BJ (cell line): ENCODE results near the gene SDK1. TPM values are rescaled to one million over a fixed set of nuclear protein-coding genes. Genes with fewer than 3 reads are reported as not detected.

Experiments
- CTCF ChIA-PET: fragments of 350-600 bp; formaldehyde crosslinking; extraction: SDS; loops from one replicate; lab custom pipeline; 2021; ENCODE audit warnings: antibody characterized with exemption, inconsistent platforms; lab: Yijun Ruan, JAX
- POLR2A ChIA-PET: fragments of 300-600 bp; sonication (Branson Sonifier 250); formaldehyde crosslinking; extraction: SDS; loops from one replicate; lab custom pipeline; 2021; ENCODE audit warnings: antibody characterized with exemption; lab: Charles Lee
- DNase-seq: peaks from one replicate; pipeline ENCODE4 v3.0.0-alpha.2; 2011; ENCODE audit warnings: low read depth
- H3K27me3 ChIP-seq: 2 replicates; pipeline ENCODE4 v1.6.0; 2011; ENCODE audit warnings: low read length; ENCODE audit not compliant: control insufficient read depth, insufficient read depth
- H3K36me3 ChIP-seq: 2 replicates; pipeline ENCODE4 v1.5.1; 2011; ENCODE audit warnings: low read length; ENCODE audit not compliant: control insufficient read depth, insufficient read depth
- H3K4me3 ChIP-seq: 2 replicates; pipeline ENCODE4 v1.5.1; 2011; ENCODE audit warnings: low read depth, mild to moderate bottlenecking, control low read depth, low read length
- polyA plus RNA-seq: library from polyadenylated mRNA; depleted of rRNA; stranded (reverse); fragments of >200 nt; gene quantifications from 2 replicates; pipeline ENCODE4 v1.2.3, GENCODE V29; 2011
- TF ChIP-seq, protein P1 (sequence below): IDR thresholded peaks from 2 replicates; pipeline ENCODE4 v1.5.1; 2011; ENCODE audit warnings: low read depth, mild to moderate bottlenecking, control low read depth, inconsistent platforms, low read length, moderate library complexity; ENCODE audit not compliant: insufficient read depth

The SDK1 gene
- polyA plus RNA-seq, 1 experiment = 0.01 TPM

DNA sequence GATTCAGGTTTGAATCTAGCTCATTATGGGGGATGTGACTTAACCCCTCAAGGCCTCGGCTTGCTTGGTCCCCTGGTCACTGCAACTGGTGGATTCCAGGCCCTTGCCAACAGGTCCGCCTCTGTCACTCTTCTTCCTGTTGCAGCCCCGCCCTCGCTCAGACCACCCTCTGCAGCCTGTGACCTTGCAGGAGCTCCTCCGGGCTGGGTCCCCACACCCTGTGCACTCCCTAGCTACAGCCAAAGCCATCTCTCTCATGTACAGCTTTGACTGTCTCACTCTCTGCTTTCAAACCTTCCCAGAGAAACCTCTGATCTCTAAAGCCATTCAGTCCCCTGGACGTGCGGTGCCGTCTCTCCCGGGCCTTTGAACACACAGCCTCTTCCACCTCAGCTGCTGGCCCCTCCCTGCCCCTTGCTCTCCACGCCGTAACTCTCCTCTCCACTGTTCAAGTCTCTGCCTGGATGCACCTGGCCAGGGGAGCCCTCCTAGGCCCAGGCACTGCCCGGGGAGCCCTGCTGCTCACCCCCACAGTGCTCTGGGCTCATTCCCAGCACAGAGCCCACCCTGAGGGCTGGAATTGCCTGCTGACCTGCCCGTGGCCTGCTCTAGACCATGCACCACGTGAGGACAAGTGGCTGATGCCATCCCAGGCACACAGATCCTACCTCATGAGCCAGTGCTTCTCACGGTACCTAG lies 895.2 kb downstream of the SDK1 start:
- DNase-seq = no peak
- CTCF ChIA-PET = no interaction called here
- TF ChIP-seq, protein P1, sequence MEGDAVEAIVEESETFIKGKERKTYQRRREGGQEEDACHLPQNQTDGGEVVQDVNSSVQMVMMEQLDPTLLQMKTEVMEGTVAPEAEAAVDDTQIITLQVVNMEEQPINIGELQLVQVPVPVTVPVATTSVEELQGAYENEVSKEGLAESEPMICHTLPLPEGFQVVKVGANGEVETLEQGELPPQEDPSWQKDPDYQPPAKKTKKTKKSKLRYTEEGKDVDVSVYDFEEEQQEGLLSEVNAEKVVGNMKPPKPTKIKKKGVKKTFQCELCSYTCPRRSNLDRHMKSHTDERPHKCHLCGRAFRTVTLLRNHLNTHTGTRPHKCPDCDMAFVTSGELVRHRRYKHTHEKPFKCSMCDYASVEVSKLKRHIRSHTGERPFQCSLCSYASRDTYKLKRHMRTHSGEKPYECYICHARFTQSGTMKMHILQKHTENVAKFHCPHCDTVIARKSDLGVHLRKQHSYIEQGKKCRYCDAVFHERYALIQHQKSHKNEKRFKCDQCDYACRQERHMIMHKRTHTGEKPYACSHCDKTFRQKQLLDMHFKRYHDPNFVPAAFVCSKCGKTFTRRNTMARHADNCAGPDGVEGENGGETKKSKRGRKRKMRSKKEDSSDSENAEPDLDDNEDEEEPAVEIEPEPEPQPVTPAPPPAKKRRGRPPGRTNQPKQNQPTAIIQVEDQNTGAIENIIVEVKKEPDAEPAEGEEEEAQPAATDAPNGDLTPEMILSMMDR = no peak
- POLR2A ChIA-PET = no interaction called here
- Histone ChIP-seq H3K27me3 (no peaks in the 10 kb centered on the region), H3K36me3 (no peaks in the 10 kb centered on the region), H3K4me3 (no peak overlapping the region)

DNA sequence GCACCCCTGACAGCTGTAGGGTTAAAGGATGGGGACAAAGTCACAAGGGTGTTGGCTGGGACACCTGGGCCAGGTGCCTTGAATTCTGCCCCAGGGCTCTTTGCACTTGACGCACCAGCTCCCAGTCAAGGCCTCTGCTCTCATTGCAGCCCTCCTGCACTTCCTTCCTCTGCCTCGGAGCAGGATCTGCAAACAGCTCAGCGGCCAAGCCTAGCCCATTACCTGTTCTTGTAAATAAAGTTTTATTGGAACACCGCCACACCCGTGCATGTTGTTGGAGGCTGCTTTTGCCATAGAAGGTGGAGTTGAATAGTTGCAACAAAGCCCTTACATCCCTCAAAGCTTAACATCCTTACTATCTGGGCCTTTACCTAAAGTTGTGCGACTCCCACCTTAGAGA lies 897.2 kb downstream of the SDK1 start:
- H3K36me3 ChIP-seq = no peaks in the 10 kb centered on the region
- H3K4me3 ChIP-seq = no peak overlapping the region
- no peak for DNase-seq
- POLR2A ChIA-PET = no interaction called here
- H3K27me3 ChIP-seq = no peaks in the 10 kb centered on the region
- TF ChIP-seq, protein P1 = no peak
- CTCF ChIA-PET = no interaction called here

DNA sequence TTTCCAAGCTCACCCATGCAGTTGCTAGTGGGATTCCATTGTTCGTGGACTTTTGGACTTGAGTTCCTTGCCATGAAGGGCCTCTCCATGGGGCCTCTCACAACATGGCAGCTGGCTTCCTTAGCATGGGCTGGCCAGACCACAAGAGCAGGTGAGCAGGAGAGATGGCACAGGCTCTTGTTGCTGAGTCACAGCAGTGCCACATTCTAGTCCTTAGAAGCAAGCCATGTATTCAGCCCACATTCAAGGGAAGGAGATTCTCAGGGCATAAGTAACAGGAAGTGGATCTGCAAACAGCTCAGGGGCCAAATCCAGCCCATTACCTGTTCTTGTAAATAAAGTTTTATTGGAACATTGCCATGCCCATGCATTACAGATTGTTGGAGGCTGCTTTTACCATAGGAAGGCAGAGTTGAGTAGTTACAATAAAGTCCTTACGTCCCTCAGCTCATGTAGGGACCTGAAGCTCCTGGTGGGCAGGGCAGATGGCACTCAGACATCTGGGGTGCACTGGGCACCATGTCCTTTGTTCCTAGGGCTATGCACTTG lies 899.6 kb downstream of the SDK1 start:
- ChIA-PET POLR2A (no interaction called here), CTCF (no interaction called here)
- TF ChIP-seq, protein P1 = no peak
- Histone ChIP-seq H3K27me3 (no peaks in the 10 kb centered on the region), H3K4me3 (no peak overlapping the region), H3K36me3 (no peaks in the 10 kb centered on the region)
- DNase-seq = no peak

DNA sequence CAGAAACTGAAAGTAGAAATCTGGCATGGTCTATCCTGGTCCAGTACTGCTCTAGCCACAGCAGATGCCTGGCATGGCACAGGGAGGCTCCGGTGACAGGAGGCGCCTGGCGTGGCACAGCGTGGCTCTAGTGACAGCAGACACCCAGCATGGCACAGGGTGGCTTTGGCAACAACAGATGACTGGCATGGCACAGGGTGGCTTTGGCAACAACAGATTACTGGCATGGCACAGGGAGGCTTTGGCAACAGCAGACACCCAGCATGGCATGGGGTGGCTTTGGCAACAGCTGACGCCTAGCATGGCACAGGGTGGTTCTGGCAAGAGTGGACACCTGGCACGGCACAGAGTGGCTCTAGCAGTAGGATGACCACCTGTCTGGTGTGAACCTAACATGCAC lies 900.5 kb downstream of the SDK1 start:
- CTCF ChIA-PET = no interaction called here
- POLR2A ChIA-PET = no interaction called here
- DNase-seq = no peak
- Histone ChIP-seq H3K4me3 (no peak overlapping the region), H3K36me3 (no peaks in the 10 kb centered on the region), H3K27me3 (no peaks in the 10 kb centered on the region)
- TF ChIP-seq, protein P1 = no peak

DNA sequence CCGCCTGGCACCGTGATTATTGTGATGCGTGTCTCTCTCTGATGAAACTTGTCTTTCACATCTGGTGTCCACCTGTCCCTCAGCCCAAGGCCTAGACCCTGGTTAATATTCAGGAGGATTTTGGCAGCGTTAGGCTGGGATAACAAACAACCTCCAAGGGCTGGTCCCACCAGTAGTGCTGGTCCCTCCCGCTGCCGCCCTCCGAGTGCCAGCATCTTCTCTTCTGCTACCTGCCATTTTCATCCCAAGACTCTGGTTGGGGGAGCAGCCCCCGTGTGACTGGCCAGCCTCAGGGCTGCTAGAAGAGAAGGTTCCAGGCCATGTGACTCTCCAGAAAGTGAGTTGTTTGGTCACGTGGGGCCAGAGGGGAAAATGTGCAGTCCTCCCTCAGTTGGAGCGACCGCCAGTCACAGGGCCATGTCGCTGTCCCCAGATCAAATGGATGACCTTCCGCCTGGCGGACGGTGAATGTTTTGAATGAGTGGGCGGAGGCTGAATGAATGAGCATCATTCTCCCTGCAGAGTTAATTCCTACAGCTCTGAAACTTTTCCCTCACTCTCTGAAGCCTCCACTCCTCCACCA lies 901.2 kb downstream of the SDK1 start:
- Histone ChIP-seq H3K27me3 (no peaks in the 10 kb centered on the region), H3K4me3 (no peak overlapping the region), H3K36me3 (no peaks in the 10 kb centered on the region)
- TF ChIP-seq, protein P1 = no peak
- POLR2A ChIA-PET = no interaction called here
- DNase-seq = no peak
- CTCF ChIA-PET = no interaction called here
